Coronary artery (tissue), 2 donors: ENCODE results near the gene CXCR1.

ENCODE experiments used
- DNase-seq: peaks from one replicate; pipeline ENCODE4 v3.0.0-alpha.2; 2017; ENCODE audit warnings: low spot score
- H3K27ac ChIP-seq, 2 donors: fragments of 200-600 bp; sonication (generic); one replicate each; pipeline ENCODE4 v1.5.1; 2016 to 2019
- H3K4me3 ChIP-seq: fragments of 200-600 bp; sonication (generic); 2 replicates; pipeline ENCODE4 v1.5.1; 2016; ENCODE audit warnings: mild to moderate bottlenecking, moderate library complexity
- TF ChIP-seq, protein P1 (sequence below): fragments of 200-600 bp; sonication (generic); IDR thresholded peaks from one replicate; pipeline ENCODE4 v1.5.1; 2019; ENCODE audit warnings: antibody characterized with exemption

Gene CXCR1

DNA sequence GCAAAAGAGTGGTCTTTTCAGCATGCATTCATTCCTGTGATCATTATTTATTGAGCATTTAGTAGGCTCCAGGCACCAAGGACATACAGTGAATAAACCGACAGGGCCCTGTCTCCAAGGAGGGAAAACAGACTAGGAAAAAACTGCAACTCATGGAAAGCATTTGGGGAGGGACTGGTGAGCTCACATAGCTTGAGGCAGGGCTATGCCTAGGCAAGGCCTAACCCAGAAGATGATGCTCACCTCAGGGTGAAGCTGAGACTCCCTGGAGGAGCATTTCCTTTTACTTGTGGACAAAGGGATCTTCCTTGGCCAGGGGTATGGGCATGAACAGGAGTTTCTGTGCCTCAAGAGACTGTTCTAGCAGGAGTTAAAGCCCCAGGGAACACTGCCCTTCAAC lies 3.9 kb downstream of the CXCR1 start:
- Histone ChIP-seq H3K4me3 (no peak overlapping the region), H3K27ac (no peak overlapping the region)
- no peak for DNase-seq
- TF ChIP-seq, protein P1, sequence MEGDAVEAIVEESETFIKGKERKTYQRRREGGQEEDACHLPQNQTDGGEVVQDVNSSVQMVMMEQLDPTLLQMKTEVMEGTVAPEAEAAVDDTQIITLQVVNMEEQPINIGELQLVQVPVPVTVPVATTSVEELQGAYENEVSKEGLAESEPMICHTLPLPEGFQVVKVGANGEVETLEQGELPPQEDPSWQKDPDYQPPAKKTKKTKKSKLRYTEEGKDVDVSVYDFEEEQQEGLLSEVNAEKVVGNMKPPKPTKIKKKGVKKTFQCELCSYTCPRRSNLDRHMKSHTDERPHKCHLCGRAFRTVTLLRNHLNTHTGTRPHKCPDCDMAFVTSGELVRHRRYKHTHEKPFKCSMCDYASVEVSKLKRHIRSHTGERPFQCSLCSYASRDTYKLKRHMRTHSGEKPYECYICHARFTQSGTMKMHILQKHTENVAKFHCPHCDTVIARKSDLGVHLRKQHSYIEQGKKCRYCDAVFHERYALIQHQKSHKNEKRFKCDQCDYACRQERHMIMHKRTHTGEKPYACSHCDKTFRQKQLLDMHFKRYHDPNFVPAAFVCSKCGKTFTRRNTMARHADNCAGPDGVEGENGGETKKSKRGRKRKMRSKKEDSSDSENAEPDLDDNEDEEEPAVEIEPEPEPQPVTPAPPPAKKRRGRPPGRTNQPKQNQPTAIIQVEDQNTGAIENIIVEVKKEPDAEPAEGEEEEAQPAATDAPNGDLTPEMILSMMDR = no peak

DNA sequence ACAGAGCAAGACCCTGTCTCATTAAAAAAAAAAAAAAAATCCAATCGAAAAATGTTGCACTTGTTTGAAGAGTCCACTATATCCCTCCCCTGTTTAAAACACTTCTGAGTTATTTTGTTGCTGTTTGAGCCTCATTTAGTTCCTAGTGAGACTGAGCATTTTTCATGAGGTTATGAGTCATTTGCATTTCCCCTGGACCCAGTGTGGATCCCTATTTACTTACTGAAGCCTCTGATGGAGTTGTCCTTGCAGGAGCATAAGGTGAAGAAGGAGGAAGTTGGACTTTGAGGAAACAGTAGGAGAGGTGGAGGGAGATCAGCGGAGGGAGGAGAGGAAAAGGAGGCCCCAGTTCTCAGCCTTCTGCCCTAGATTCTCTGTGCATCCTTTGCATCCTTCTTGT lies 5.1 kb downstream of the CXCR1 start:
- no peak overlapping the region for H3K4me3 ChIP-seq
- no peak for DNase-seq
- H3K27ac ChIP-seq = no peak overlapping the region
- TF ChIP-seq, protein P1 = no peak

DNA sequence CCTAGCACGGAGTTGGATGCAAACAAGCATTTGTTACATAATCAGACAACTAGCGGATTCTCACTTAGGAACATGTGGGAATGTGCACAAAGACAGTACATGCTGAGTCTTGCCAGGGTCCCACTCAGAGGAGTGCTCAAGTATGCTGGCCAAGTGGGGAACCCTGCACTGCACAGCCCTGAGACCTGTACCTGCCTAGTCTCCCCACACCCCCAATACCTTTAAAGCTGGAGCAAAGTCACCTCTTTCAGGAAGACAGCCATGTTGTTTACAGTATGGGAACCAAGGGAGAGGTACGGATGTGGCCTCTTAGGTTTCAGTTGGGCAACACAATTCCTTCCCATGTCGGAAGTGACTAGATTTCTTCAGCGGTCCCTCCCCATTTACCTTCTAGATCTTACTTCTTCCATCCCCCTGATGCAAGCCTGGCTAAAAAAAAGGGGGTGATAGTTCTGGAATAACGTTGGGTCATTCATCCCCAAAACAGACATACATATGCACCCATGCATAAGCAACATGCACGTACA lies 10.7 kb downstream of the CXCR1 start:
- H3K27ac ChIP-seq = no peak overlapping the region
- DNase-seq = no peak
- TF ChIP-seq, protein P1 = no peak
- H3K4me3 ChIP-seq = no peak overlapping the region

DNA sequence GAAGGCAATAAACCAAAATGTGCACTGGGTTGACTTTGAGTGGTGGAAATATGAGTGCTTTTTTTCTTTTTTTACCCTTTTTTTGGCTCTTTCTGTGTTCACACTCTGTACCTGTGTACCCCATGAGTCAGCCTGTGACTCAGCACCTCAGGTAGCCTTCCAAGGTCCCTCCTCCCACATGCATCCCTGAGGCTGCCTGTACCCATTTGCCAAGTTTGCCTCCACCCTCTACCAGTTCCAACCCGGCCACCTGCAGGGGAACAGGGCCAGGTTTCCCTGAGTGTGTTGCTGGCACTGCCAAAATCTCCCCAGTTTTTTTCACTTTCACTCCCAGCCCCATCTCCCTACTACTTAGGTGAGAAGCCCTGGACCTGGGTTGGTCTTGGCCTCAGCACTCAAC lies 14.0 kb downstream of the CXCR1 start:
- H3K4me3 ChIP-seq = no peak overlapping the region
- TF ChIP-seq, protein P1 = no peak
- no peak overlapping the region for H3K27ac ChIP-seq
- DNase-seq = no peak

DNA sequence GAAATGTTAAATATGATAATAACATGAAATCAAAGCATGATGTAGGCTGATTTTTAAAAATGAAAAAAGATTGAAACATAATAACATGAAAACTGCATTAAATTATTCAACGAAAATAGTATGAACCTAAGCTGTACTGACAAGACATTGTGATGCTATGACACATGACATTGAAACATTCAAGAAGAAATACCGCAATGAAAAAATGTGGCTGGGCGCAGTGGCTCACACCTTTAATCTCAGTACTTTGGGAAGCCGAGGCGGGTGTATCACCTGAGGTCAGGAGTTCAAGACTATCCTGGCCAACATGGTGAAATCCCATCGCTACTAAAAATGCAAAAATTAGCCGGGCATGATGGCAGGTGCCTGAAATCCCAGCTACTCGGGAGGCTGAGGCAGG lies 14.6 kb downstream of the CXCR1 start:
- no peak for DNase-seq

DNA sequence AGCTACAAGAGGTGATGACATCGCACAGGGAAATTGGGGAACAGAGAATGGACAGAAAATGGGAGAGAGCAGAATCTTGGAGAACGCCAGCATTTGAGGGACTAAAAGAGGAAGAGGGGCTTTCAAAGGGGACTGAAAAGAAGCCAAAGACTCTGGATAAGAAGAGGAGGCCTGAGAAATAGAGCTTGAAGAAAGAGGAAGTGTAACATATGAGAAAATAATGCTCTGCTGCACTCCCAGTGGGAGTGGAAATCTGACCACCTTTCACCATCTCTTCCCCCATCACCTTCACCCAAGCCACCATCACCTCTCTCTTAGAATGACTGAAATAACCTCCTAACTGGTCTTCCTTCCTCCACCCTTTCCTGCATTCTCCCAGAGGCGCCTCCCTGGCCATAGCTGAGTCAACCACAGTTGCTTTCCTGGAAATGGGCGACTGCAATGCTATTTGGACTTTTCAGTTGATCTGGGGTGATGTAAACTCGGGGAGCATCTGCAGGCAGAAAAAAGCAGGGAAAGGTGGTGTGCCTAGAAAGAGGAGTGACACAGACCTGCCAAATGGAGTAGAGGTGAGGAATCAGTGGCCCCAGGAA lies 16.8 kb downstream of the CXCR1 start:
- TF ChIP-seq, protein P1 = no peak
- no peak for DNase-seq
- no peak overlapping the region for H3K27ac ChIP-seq
- H3K4me3 ChIP-seq = no peak overlapping the region

More for the DNA sequence above, 14.6 kb downstream of the CXCR1 start:
- TF ChIP-seq, protein P1 = no peak
- Histone ChIP-seq H3K4me3 (no peak overlapping the region), H3K27ac (no peak overlapping the region)

DNA sequence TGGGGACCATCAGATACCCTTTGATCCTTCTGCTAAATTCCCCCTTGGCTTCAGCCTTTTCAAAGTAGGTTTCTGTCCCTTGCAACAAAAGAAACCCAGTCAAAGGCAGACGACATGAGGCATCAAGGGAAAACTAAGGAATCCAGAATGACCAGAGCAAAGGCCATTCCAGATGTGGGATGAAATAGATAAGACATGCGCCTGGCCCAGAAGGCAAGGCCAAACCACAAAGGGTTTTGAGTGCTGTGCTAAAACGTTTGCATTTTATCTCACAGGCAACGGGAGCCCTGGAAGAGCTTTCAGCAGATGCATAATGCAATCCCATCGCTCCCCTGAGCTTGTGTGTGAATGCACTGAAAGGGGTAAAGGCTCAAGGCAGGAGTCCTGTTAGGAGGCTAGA lies 17.7 kb downstream of the CXCR1 start:
- TF ChIP-seq, protein P1 = no peak
- Histone ChIP-seq H3K4me3 (no peak overlapping the region), H3K27ac (no peak overlapping the region)
- no peak for DNase-seq
